ENCODE data around the gene KCNQ1.

Gene KCNQ1

DNA sequence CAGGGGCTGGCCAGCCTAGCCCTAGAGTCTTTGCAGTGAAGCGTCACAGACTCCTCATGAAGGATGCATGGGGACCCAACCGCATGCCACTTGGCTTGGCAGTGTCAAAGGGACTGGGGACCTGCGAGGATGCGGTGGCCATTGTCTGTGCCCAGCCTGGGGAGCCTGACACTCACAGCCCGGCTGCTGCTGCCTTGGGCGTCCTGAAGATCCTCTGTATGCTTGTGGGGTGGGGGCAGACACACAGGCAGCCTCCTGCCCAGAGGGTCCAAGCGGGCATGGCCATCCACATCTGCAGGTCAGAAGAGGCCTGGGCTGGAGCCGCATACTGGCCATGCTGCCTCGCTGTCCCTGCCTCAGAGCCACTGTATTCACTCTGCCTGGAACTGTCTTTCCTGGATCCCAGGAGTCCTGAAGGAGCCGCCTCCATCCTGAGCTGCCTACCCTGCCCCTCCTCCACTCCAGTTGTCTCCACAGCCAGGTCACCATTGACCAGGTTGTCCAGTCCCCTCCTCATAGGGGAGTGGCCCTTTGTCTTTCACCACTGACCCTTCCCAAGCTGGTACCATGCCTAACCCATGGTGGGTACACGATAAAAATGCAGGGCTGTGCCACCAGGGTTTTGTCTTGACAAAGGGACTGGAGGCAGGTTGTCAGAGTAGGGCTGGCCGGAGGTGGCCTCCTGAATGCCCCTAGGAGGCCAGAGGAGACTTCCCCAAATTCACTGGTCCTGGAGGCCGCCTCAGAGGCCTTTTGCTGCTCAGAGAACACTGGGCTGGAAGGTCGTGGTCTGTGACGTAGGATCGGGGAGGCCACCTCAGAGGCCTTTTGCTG is 148.0 kb downstream of the KCNQ1 start:
- peaks cover 3% of the 10 kb centered on the region for H3K4me1 ChIP-seq (ENCODE audit: control insufficient read depth, insufficient read depth, low read depth, low read length)
- H3K9me3 ChIP-seq (ENCODE audit: control insufficient read depth, low read length) = peaks cover 45% of the 10 kb centered on the region
- no peak overlapping the region for H4K8ac ChIP-seq (ENCODE audit: low read length)
- H4K91ac ChIP-seq (ENCODE audit: low read length) = no peak overlapping the region
- H2BK5ac ChIP-seq (ENCODE audit: low read depth, low read length, poor library complexity, severe bottlenecking) = no peak overlapping the region
- H2BK15ac ChIP-seq (ENCODE audit: low read depth, poor library complexity, severe bottlenecking) = no peak overlapping the region
- H3K4me2 ChIP-seq (ENCODE audit: low read length, poor library complexity, severe bottlenecking) = no peak overlapping the region
- H3K14ac ChIP-seq (ENCODE audit: low read length in 2 of 2) = no peak overlapping the region
- H3K18ac ChIP-seq (ENCODE audit: low read depth in 1 of 2, low read length in 2 of 2) = no peak overlapping the region
- no peak overlapping the region for H3K23ac ChIP-seq (ENCODE audit: low read length in 2 of 2)
- no peak overlapping the region for H2AFZ ChIP-seq (ENCODE audit: low read depth, low read length)
- 85% methylated on average over 16 of the region's 16 CpGs for whole genome bisulfite sequencing
- H3K36me3 ChIP-seq (ENCODE audit: control insufficient read depth in 1 of 2, insufficient read depth in 2 of 2, low read depth in 1 of 2, low read length in 2 of 2) = no peaks in the 10 kb centered on the region
- no peak overlapping the region for H3K9ac ChIP-seq (ENCODE audit: low read length)
- DNase-seq = no peak
- H3K27ac ChIP-seq (ENCODE audit: low read length, poor library complexity, severe bottlenecking) = no peak overlapping the region
- peaks cover 18 to 20% of the 10 kb centered on the region in 2 experiments for H3K27me3 ChIP-seq (ENCODE audit: control insufficient read depth in 1 of 2, insufficient read depth in 1 of 2, low read length in 2 of 2)
- no peaks in the 10 kb centered on the region for H3K79me1 ChIP-seq (replicated peaks; ENCODE audit: low read length, poor library complexity, severe bottlenecking)
- H3K4ac ChIP-seq (ENCODE audit: low read depth in 1 of 2, low read length in 2 of 2) = no peak overlapping the region
- H3K4me3 ChIP-seq (ENCODE audit: insufficient read depth in 1 of 2, low read depth in 1 of 2, low read length in 2 of 2) = no peak overlapping the region
- H2BK120ac ChIP-seq (ENCODE audit: low read depth, low read length) = no peak overlapping the region
- no peak overlapping the region for H2BK12ac ChIP-seq (ENCODE audit: low read length in 2 of 2)
- no peak overlapping the region for H2AK5ac ChIP-seq (ENCODE audit: low read length, severe bottlenecking)

DNA sequence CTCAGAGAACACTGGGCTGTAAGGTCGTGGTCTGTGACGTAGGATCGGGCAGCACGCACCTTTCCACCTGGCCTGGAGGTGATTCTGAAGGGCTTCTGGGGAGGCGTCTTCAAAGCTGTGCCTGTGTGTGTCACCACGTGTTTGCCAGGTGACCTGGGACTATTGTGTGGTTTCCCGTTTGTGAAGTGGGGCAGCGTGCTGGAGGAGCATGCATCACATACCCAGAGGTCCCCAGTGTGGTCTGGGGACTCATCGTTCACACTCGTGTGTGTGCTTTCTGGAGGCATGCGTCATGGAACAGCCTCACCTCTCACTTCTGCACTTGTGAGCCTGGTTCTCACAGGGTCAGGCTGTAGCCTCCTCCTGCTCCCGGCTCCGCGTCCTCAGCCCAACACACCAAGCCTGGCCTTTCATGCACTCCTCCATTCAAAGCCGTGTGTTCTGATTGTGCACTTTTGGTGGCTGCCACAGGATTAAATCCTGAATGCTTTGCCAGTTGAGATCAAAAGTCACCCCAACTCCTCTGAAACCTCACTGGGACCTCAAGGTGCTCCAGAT is 148.7 kb downstream of the KCNQ1 start:
- Histone ChIP-seq H2AK5ac (ENCODE audit: low read length, severe bottlenecking) (no peak overlapping the region), H3K4me1 (ENCODE audit: control insufficient read depth, insufficient read depth, low read depth, low read length) (peaks cover 3% of the 10 kb centered on the region), H3K4me2 (ENCODE audit: low read length, poor library complexity, severe bottlenecking) (no peak overlapping the region), H3K79me1 (replicated peaks; ENCODE audit: low read length, poor library complexity, severe bottlenecking) (no peaks in the 10 kb centered on the region), H3K9ac (ENCODE audit: low read length) (no peak overlapping the region), H3K27me3 (ENCODE audit: control insufficient read depth in 1 of 2, insufficient read depth in 1 of 2, low read length in 2 of 2) (peaks cover 15 to 20% of the 10 kb centered on the region in 2 experiments), H2BK15ac (ENCODE audit: low read depth, poor library complexity, severe bottlenecking) (no peak overlapping the region), H2BK5ac (ENCODE audit: low read depth, low read length, poor library complexity, severe bottlenecking) (no peak overlapping the region), H4K91ac (ENCODE audit: low read length) (no peak overlapping the region), H3K18ac (ENCODE audit: low read depth in 1 of 2, low read length in 2 of 2) (no peak overlapping the region), H3K14ac (ENCODE audit: low read length in 2 of 2) (no peak overlapping the region), H2BK12ac (ENCODE audit: low read length in 2 of 2) (no peak overlapping the region), H2BK120ac (ENCODE audit: low read depth, low read length) (no peak overlapping the region), H3K9me3 (ENCODE audit: control insufficient read depth, low read length) (peaks cover 52% of the 10 kb centered on the region), H3K4ac (ENCODE audit: low read depth in 1 of 2, low read length in 2 of 2) (no peak overlapping the region), H3K23ac (ENCODE audit: low read length in 2 of 2) (no peak overlapping the region), H3K36me3 (ENCODE audit: control insufficient read depth in 1 of 2, insufficient read depth in 2 of 2, low read depth in 1 of 2, low read length in 2 of 2) (no peaks in the 10 kb centered on the region), H3K4me3 (ENCODE audit: insufficient read depth in 1 of 2, low read depth in 1 of 2, low read length in 2 of 2) (no peak overlapping the region), H3K27ac (ENCODE audit: low read length, poor library complexity, severe bottlenecking) (no peak overlapping the region), H4K8ac (ENCODE audit: low read length) (no peak overlapping the region), H2AFZ (ENCODE audit: low read depth, low read length) (no peak overlapping the region)
- no peak for DNase-seq
- 87% methylated on average over 15 of the region's 15 CpGs for WGBS

DNA sequence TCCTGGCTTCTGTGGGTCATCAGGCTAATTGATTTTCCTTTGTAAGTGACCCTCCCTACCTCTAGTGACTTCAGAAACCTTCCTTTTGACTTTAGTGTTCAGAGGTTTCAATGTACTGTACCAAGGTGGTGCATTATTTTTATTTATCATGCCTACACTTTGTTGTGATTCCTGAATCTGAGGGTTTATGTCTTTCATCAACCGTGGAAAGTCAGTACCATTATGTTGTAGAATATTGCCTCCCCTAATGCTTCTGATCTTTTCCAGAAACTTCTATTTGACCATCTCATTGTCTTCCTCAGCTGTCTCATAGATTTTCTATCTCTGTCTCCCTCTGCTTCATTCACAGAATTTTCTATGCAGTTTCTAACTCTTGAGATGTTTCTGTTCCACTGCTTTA is 149.5 kb downstream of the KCNQ1 start:
- H4K91ac ChIP-seq (ENCODE audit: low read length) = no peak overlapping the region
- no peak for DNase-seq
- H3K79me1 ChIP-seq (replicated peaks; ENCODE audit: low read length, poor library complexity, severe bottlenecking) = no peaks in the 10 kb centered on the region
- H2AFZ ChIP-seq (ENCODE audit: low read depth, low read length) = no peak overlapping the region
- no peak overlapping the region for H2BK5ac ChIP-seq (ENCODE audit: low read depth, low read length, poor library complexity, severe bottlenecking)
- H4K8ac ChIP-seq (ENCODE audit: low read length) = no peak overlapping the region
- H2BK15ac ChIP-seq (ENCODE audit: low read depth, poor library complexity, severe bottlenecking) = no peak overlapping the region
- no peak overlapping the region for H3K27ac ChIP-seq (ENCODE audit: low read length, poor library complexity, severe bottlenecking)
- no peak overlapping the region for H2AK5ac ChIP-seq (ENCODE audit: low read length, severe bottlenecking)
- peaks cover 3% of the 10 kb centered on the region for H3K4me1 ChIP-seq (ENCODE audit: control insufficient read depth, insufficient read depth, low read depth, low read length)
- H3K9ac ChIP-seq (ENCODE audit: low read length) = no peak overlapping the region
- H3K9me3 ChIP-seq (ENCODE audit: control insufficient read depth, low read length) = peaks cover 60% of the 10 kb centered on the region
- H3K23ac ChIP-seq (ENCODE audit: low read length in 2 of 2) = no peak overlapping the region
- H3K36me3 ChIP-seq (ENCODE audit: control insufficient read depth in 1 of 2, insufficient read depth in 2 of 2, low read depth in 1 of 2, low read length in 2 of 2) = no peaks in the 10 kb centered on the region
- no peak overlapping the region for H3K18ac ChIP-seq (ENCODE audit: low read depth in 1 of 2, low read length in 2 of 2)
- no peak overlapping the region for H2BK120ac ChIP-seq (ENCODE audit: low read depth, low read length)
- no peak overlapping the region for H3K4ac ChIP-seq (ENCODE audit: low read depth in 1 of 2, low read length in 2 of 2)
- H3K27me3 ChIP-seq (ENCODE audit: control insufficient read depth in 1 of 2, insufficient read depth in 1 of 2, low read length in 2 of 2) = peaks cover 15 to 20% of the 10 kb centered on the region in 2 experiments
- WGBS = 81% methylated on average over 1 of the region's 1 CpG
- H3K4me3 ChIP-seq (ENCODE audit: insufficient read depth in 1 of 2, low read depth in 1 of 2, low read length in 2 of 2) = no peak overlapping the region
- no peak overlapping the region for H3K4me2 ChIP-seq (ENCODE audit: low read length, poor library complexity, severe bottlenecking)
- no peak overlapping the region for H3K14ac ChIP-seq (ENCODE audit: low read length in 2 of 2)
- no peak overlapping the region for H2BK12ac ChIP-seq (ENCODE audit: low read length in 2 of 2)

DNA sequence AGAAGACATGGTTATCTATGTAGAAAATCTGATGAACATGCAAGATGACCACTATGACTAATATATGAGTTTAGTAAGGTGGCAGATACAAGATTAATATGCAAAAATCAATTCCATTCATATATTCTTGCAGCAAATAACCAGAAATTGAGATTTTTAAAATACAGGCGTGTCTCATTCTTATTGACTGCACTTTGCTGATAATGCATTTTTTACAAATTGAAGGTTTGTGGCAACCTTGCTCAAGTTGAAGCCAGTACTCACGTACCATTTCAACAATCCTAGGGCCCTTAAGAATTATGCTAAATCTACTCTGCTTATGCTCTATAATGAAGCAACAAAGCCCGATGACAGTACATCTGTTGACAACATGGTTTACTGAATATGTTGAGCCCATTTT is 150.4 kb downstream of the KCNQ1 start:
- H2AK5ac ChIP-seq (ENCODE audit: low read length, severe bottlenecking) = no peak overlapping the region
- no peaks in the 10 kb centered on the region for H3K79me1 ChIP-seq (replicated peaks; ENCODE audit: low read length, poor library complexity, severe bottlenecking)
- no peak overlapping the region for H3K4ac ChIP-seq (ENCODE audit: low read depth in 1 of 2, low read length in 2 of 2)
- no peak overlapping the region for H4K8ac ChIP-seq (ENCODE audit: low read length)
- 86% methylated on average over 3 of the region's 3 CpGs for whole genome bisulfite sequencing
- H3K27me3 ChIP-seq (ENCODE audit: control insufficient read depth in 1 of 2, insufficient read depth in 1 of 2, low read length in 2 of 2) = peaks cover 13 to 22% of the 10 kb centered on the region in 2 experiments
- no peak overlapping the region for H3K14ac ChIP-seq (ENCODE audit: low read length in 2 of 2)
- H3K4me3 ChIP-seq (ENCODE audit: insufficient read depth in 1 of 2, low read depth in 1 of 2, low read length in 2 of 2) = no peak overlapping the region
- H2BK5ac ChIP-seq (ENCODE audit: low read depth, low read length, poor library complexity, severe bottlenecking) = no peak overlapping the region
- H3K4me2 ChIP-seq (ENCODE audit: low read length, poor library complexity, severe bottlenecking) = no peak overlapping the region
- H3K9ac ChIP-seq (ENCODE audit: low read length) = no peak overlapping the region
- H3K23ac ChIP-seq (ENCODE audit: low read length in 2 of 2) = no peak overlapping the region
- no peak overlapping the region for H3K27ac ChIP-seq (ENCODE audit: low read length, poor library complexity, severe bottlenecking)
- no peak overlapping the region for H2BK120ac ChIP-seq (ENCODE audit: low read depth, low read length)
- no peak overlapping the region for H2BK15ac ChIP-seq (ENCODE audit: low read depth, poor library complexity, severe bottlenecking)
- no peaks in the 10 kb centered on the region for H3K36me3 ChIP-seq (ENCODE audit: control insufficient read depth in 1 of 2, insufficient read depth in 2 of 2, low read depth in 1 of 2, low read length in 2 of 2)
- DNase-seq = no peak
- H4K91ac ChIP-seq (ENCODE audit: low read length) = no peak overlapping the region
- H2BK12ac ChIP-seq (ENCODE audit: low read length in 2 of 2) = no peak overlapping the region
- no peak overlapping the region for H3K18ac ChIP-seq (ENCODE audit: low read depth in 1 of 2, low read length in 2 of 2)
- no peaks in the 10 kb centered on the region for H3K4me1 ChIP-seq (ENCODE audit: control insufficient read depth, insufficient read depth, low read depth, low read length)
- H3K9me3 ChIP-seq (ENCODE audit: control insufficient read depth, low read length) = peaks cover 69% of the 10 kb centered on the region
- H2AFZ ChIP-seq (ENCODE audit: low read depth, low read length) = no peak overlapping the region

Measured in mesenchymal stem cell (in vitro differentiated cells and primary cell).